Measurements from ENCODE around the gene TNNI3.
"Not testable (repeated sequence)": the region's sequence is repeated elsewhere in the genome, so short reads cannot be mapped to it uniquely, and the experiment has no call there.

TNNI3 gene

GRCh38 chr19:55172741-55173140 is 15.2 kb upstream of the TNNI3 start:
- no peak for DNase-seq

- DNase-seq: not testable (repeated sequence)
Measured at GRCh38 chr19:55172318-55172717, 14.8 kb upstream of the TNNI3 start.

GRCh38 chr19:55171440-55171839 is 13.9 kb upstream of the TNNI3 start:
- no peak for DNase-seq

GRCh38 chr19:55169136-55169535 is 11.6 kb upstream of the TNNI3 start:
- no peak for DNase-seq

- DNase-seq: peak in 1 of 4 experiments; percentile 38
Measured at GRCh38 chr19:55166530-55167268, 9.2 kb upstream of the TNNI3 start, which contains the start of gene DNAAF3. DNAAF3 (minus strand) TSS chr19:55166613; CDS start chr19:55166413, 200 bp downstream.

- no peak for DNase-seq
Measured at GRCh38 chr19:55165952-55166529, 8.5 kb upstream of the TNNI3 start.

GRCh38 chr19:55161571-55162322 is 4.2 kb upstream of the TNNI3 start:
- DNase-seq: no peak

GRCh38 chr19:55160986-55161365 is 3.4 kb upstream of the TNNI3 start:
- no peak for DNase-seq

- peak; percentile 56 to 71 (median 68) for DNase-seq
Measured at GRCh38 chr19:55160128-55160985, 2.8 kb upstream of the TNNI3 start.

- DNase-seq: no peak
Measured at GRCh38 chr19:55158848-55159749, 1.6 kb upstream of the TNNI3 start.

GRCh38 chr19:55158423-55158822 is 891 bp upstream of the TNNI3 start:
- DNase-seq: no peak

GRCh38 chr19:55156202-55157063 is 1.1 kb downstream of the TNNI3 start:
- DNase-seq: peak in 2 of 4 experiments; percentile 15 to 24

GRCh38 chr19:55155784-55156183 is 1.7 kb downstream of the TNNI3 start:
- DNase-seq: not testable (repeated sequence)

- DNase-seq: no peak
Measured at GRCh38 chr19:55153652-55154264, 3.8 kb downstream of the TNNI3 start.

- DNase-seq: no peak
Measured at GRCh38 chr19:55152017-55152416, 5.5 kb downstream of the TNNI3 start.

GRCh38 chr19:55149078-55150003 is 8.2 kb downstream of the TNNI3 start, which contains the start of gene TNNT1:
TNNT1 (minus strand) TSS chr19:55149206; CDS start chr19:55147157, 2,049 bp downstream.
- DNase-seq: no peak

GRCh38 chr19:55147545-55148251 is 9.8 kb downstream of the TNNI3 start:
- no peak for DNase-seq

GRCh38 chr19:55146705-55147273 is 10.7 kb downstream of the TNNI3 start:
- no peak for DNase-seq

All from activated CD4-positive, CD25-positive, alpha-beta regulatory T cell (primary cell).